C4-2B (cell line): ENCODE results near the gene LHX2.

Experiments used
- ZFX ChIP-seq: fragments of 450-650 bp; IDR thresholded peaks from 2 replicates; pipeline ENCODE4 v1.6.1; 2017
- TF ChIP-seq, protein P1 (sequence below): fragments of 450-650 bp; conservative IDR thresholded peaks from 2 replicates; pipeline ENCODE4 v1.5.1; 2017; ENCODE audit warnings: mild to moderate bottlenecking

DNA sequence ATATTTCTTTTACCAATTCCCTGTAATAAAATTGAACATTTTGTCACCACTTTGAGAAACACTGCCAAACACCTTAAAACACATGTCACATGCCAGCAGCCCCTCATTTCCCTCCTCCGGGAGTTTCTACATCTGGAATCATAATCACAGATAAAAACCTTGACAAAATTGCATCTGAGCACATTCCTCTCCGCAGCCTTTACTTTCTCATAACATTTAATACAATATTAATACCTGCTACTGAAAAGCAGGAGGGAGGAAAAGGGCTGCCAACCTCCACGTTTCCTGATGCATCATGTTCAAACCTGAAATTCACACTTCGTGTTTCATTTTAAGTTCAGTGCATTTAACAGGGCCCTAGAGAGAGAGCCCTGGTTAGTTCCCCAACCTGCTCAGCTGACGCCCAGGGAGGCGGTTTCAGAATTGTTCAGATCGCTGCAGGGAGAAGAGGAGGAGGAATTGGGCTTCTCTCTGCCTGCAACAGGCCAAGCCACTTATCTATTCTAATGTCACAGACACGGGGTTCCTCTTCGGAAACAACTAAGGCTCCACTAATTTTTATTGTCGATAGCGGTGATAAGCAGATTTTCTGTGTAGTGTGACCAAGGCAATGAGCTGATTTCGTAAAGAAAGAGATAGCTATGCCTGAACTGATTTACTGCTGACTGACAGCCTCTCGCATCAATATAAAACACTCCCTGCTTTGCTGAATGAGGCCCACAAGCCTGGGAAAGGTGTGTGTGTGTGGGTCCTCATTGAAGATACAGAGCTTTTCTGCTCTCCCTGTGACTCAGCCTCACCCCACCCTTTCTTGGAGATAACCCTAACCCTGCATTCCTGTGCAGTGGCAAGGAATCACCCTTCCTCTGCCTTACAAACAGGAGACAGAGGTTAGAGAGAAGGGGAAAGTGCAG is 4.9 kb upstream of the LHX2 start:
- TF ChIP-seq, protein P1, sequence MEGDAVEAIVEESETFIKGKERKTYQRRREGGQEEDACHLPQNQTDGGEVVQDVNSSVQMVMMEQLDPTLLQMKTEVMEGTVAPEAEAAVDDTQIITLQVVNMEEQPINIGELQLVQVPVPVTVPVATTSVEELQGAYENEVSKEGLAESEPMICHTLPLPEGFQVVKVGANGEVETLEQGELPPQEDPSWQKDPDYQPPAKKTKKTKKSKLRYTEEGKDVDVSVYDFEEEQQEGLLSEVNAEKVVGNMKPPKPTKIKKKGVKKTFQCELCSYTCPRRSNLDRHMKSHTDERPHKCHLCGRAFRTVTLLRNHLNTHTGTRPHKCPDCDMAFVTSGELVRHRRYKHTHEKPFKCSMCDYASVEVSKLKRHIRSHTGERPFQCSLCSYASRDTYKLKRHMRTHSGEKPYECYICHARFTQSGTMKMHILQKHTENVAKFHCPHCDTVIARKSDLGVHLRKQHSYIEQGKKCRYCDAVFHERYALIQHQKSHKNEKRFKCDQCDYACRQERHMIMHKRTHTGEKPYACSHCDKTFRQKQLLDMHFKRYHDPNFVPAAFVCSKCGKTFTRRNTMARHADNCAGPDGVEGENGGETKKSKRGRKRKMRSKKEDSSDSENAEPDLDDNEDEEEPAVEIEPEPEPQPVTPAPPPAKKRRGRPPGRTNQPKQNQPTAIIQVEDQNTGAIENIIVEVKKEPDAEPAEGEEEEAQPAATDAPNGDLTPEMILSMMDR: no peak
- no peak for TF ChIP-seq ZFX
